NCI-H748 (cell line): ENCODE data around the gene ALG14.
"Not testable (repeated sequence)": the region's sequence is repeated elsewhere in the genome, so short reads cannot be mapped to it uniquely, and the experiment has no call there.

Source experiments
- DNase-seq: peaks from one replicate; lab custom pipeline; 2025; ENCODE audit not compliant: unreplicated experiment; lab: John Stamatoyannopoulos, UW

The ALG14 gene, protein sequence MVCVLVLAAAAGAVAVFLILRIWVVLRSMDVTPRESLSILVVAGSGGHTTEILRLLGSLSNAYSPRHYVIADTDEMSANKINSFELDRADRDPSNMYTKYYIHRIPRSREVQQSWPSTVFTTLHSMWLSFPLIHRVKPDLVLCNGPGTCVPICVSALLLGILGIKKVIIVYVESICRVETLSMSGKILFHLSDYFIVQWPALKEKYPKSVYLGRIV

DNA sequence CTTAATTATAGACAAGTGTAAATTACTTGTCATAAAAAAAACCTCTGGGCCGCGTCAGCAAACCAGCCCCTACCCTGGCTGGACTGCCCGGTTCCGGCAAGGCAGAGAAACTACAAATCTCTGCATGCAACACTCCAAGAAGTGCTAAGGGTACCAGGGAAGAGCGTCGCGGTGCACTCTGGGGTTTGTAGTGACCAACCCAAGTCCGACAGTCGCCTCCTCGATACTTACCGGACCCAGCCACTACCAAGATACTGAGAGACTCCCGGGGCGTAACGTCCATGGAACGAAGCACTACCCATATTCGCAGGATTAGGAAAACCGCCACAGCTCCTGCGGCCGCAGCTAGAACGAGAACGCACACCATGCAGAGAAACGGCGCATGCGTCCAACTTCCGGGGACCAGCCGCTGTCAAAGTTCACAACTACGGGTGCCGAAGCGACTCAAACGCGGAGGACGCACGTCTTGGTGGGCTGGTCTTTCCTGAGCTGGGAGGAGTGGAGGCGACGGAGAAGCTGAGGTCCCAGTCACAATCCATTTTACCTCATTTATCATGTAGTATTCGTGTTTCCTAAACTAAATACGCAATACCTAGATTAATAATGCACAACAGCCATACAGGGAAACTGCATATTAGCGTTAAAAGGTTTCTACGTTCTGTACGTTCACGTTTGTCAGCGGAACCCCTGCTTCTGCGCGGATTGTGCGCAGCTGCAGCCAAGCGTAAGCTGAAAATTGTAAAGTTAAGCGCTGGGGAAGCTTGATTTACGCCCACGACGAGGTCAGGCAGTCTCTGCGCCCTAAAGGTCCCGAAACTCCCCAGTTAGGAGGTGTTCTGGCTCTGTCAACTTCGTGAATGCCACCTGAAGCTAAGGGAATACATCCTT is at the start of gene ALG14:
ALG14 (minus strand) TSS at position 420 of the 888 bp plus-strand sequence; CDS start at position 367, 53 bp downstream.
- DNase-seq, result peak; percentile 90

DNA sequence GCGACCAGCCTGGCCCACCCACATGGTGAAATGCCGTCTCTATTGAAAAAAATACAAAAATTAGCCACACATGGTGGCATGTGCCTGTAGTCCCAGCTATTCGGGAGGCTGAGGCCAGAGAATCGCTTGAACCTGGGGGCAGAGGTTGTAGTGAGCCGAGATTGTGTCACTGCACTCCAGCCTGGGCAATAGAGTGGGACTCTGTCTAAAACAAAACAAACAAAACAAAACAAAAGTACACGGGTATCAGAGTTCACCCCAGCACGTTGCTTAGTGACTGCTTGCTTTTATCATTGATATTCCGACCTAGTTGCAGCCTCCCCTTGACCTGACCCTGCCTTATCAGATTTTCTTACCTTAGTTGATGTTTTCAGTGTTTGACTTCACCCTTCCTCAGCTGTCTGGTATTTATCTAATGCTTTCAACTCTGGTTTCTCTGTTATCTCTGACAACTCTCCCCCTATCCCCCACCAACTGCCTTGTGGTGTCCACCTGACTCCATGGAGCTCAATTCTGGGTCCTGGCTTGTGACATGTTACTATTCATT is 49.5 kb upstream of the ALG14 start:
- no peak for DNase-seq

DNA sequence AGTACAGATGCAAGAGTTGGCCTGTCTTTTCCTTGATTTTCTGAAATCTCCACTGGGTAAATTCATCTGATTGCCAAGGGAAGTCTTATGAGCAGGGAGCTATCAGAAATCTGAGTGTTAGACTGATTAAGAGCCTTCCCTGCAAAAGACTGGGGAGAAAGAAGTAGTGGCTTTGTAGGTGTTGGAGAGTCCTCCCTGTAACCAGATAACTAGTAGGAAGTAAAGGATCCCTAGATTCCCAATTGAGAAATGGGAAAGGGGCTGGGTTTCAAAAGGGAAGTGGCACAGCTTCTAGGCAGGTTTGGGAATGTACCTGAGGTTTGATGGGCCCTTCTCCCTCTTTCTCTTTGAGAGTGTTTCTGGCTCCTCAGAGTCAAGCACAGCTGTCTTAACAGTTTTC is 46.5 kb upstream of the ALG14 start:
- no peak for DNase-seq

DNA sequence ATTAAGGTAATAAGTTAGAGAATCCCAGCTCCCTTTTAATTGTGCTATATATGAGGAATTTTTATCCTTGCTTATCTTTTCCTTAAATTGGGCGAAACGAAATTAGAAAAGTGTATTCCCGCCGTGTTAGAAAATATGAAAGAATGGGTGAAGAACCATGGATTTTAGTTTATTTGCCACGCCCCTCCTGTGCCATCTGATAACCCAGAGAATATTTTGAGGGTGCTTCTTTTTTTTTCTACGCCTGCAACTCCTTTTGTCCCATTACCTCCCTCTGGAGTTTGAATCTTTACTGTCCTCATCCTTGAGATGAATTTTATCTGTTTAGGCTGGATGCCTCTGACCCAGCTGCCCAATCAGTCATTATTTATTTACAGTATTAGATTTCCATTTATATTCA is 46.0 kb upstream of the ALG14 start:
- DNase-seq, result no peak

DNA sequence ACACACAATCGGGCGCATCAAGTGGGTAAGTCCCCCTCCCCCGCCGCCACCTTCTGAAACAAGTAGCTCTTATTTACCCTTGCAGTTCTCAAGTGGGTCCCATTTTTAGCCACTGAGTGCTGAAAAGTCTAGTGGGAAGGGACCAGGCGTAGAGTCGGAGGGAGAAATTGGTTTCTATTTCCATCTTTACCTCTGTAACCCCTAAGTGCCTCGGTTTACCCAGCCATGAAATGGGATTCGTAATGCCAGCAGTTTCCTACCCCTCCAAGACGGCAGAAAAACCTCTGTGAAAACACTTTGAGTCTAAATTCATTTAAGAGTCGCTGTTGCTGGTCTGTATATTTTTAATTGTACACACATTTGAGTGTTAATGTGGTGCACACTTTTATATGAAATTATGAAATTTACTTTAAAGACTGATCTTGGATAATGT is 45.3 kb upstream of the ALG14 start:
- no peak for DNase-seq

DNA sequence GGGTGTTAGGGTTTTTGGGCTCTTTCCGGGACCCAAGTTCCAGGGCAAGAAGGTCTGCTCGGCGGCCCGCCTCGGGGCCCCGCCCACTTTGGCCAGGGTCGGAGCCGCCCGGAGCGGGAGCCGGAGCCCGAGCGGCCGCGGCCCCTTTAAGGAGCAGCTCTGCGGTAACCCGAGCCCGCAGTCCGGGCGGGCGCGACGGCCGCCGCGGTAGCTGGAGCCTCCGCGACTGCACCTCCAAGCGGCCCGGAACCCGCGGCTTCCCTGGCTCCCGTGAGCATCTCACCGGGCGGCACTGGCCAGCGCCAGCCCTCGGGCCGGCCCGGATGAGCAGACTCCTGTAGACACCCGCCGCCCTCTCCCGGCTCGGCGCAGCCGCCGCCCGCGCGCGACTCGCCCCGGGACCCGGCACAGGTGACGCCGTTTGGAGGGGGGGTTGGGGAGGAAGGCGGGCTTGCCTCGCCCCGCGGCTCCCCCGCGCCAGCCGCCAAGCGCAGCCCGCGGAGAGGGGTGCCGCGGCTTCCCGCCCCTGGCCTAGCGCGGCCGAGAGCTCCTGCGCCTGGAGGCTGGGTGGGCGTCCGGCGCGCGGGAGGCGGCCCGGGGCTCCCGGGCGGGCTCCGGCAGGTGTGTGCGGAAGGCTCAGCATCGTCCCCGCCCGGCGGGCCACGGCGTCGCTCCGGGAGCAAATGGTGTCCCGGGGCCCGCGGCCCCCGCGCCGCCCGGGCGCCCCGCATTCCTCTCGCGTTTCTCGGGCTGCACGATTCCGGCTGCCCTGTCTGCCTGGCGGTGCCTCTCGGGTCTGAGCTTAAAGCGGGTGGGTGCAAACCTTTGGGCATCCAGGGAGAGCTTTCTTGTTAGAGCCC is 44.7 kb upstream of the ALG14 start, which contains the start of gene TLCD4:
TLCD4 (plus strand) TSS at position 149 of the 860 bp plus-strand sequence. CDS start 26,547 bp downstream, outside the sequence.
- DNase-seq, result peak; percentile 64

DNA sequence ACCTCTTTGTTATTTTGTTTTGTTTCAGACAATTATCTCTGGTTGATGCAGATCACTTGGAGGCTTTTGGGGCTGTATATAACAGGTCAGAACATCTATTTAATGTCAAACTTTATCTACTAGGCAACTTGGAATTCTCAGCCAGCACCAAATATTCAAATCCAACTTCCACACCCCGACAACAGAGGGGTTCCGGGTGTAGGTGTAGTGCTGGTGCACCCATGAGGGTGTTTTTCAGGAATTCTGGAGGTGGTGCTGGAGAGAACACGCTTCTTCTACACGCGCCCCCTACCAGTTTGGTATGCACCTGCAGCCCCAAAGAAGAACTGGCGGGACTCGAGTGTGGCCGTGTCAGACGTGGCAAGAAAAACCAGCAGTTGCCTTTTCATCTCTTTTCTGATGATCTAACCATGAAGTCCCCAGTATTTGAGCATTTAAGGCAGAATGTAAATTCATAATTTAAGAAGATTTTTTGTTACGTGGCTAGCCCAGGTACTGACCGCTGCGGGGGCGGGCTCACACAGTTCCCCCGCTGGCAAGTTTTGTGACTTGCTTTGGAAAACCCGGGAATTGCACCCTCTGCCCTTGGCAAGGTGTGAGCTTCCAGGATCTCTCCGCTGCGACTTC is 43.9 kb upstream of the ALG14 start:
- DNase-seq, result peak; percentile 75

DNA sequence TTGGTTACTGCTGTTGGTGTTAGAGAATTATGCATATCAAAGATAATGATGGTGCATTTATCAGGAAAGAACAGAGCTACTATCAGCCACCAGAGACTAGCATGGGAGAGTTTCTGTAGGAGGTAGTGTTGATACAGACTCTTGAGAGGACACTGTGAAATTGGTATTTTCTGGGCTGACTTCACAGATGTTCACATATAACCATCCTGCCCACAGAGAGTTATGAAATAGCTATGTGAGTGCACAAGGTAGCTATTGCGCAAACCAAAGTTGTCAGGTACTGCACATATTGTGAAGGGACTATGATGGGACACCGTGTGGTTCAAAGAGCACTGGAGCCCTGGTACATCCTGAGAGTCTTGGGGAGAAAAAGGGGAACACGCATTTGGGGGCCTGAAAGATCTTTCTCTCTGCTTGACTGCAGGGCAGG is 43.0 kb upstream of the ALG14 start:
- DNase-seq, result no peak

DNA sequence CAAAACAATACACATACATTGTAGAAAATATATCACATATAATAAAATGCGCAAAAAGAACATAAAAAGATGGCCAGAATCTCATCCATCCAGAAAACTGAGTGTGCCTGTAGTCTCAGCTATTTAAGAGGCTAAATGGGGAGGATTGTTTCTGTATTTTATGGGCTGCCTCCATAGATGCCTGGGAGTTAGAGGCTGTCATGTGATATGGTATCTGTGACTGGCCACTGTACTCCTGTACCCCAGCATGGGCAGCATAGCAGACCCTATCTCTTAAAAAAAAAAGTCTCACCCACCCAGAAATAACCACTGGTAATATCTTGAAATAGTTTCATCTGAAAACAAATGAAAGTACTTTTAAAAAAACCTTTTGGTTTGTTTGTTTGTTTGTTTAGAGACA is 40.9 kb upstream of the ALG14 start:
- DNase-seq, result no peak

DNA sequence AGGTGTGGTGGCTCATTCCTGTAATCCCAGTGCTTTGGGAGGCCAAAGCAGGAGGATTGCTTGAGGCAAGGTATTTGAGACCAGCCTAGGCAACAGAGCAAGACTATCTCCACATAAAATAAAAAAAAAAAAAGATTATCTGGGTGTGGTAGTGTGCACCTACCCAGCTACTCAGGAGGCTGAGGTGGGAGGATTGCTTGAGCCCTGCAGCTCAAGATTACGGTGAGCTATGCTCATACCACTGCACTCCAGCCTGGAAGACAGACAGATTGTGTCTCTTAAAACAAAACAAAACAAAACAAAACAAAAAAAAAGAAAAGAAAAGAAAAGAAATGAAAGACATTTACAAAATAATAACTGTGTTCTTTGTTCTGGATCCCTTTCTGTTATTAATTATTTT is 38.3 kb upstream of the ALG14 start:
- no peak for DNase-seq

DNA sequence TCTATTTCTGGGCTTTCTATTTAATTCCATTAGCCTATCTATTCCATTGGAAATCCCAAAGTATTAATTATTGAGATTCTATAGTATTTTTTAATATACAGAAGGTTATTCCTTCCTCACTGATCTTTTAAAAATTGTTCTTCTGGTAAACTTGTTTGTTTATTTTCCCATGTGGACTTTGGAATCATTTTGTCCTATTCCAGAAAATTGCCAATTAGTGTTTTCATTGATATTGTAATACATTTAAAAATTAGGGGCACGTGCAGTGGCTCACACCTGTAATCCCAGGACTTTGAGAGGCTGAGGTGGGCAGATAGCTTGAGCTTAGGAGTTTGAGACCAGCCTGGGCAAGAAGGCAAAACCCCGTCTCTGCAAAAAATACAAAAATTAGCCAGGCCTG is 36.0 kb upstream of the ALG14 start:
- DNase-seq, result no peak

DNA sequence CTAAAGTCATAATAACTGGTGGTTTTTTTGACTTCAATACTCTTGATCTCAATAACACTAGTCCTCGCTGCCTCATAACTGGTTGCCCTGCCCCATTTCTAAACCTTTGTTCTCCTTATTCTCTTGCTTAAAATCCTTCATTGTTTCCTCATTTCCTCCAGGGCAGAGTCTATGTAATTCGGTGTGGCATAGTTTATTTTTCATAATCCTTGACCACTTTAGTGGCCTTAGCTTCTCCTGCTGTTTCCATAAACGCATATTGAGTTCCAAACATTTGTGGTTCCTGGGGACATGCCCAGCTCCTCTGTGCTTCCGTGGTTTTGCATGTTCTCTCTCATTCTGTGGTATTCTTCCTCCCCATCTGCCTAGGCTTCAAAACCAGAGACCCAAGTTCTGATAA is 25.4 kb upstream of the ALG14 start:
- no peak for DNase-seq

DNA sequence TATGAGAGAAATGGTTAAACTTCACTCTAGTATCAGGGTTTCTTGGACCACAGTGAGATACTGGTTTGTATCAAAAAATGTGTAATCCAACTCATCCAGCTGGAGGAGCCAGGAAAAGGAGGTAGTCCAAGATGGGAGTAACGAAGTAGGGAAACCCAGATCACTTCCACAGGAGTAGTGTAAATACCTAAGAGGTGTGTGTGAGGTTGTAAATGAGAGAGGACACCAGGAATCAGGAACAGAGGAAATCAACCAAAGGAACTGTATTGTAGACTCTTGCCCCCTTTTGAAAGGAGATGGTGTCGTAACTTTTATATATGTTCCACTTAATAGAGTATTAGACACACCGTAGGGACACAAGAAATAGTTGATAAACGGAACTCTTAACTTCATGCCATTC is 24.7 kb upstream of the ALG14 start:
- no peak for DNase-seq

DNA sequence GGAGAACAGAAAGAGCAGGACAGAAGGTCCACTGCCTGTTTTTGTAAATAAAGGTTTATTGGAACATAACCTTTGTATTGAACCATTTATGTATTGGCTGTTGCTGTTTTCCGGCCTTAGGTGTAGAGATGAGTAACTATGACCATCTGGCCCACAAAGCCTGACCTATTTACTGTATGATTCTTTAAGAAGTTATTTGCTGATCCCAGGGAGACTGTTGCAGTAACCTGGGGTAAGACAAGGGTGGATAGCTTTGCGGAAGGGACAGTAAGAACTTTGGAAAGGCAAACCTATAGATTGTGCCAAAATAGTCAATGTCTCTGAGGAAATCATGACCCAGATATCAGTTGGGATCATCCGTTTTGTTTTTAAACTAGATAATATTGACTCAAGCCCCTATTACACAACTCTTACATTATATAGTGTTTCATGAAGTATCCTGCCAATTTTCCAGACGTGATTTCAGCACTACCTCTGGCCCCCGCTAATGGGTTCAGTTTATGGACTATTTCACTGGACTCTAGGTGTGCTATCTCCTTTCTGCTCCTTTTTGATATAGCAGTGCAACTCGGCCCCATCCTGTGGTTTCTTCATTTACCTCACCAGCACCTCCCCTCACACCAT is 23.6 kb upstream of the ALG14 start:
- DNase-seq, result no peak

DNA sequence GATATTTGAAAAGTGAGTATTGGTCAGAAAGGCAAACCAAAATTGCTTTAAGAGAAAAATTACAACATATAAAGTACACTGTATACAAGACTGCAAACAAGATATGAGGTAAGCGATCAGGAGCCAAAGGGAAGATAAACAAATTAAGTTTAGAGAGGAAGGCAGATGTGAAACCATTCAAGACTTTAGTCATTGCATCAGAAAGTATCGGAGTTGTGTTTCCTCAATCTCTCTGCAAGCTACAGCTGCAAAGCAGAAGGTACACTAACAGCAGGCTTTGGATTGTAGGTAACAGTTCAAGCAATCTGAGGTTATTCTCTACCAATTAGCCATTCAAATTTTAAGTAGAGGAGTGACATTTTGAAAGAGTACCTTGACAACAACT is 23.1 kb upstream of the ALG14 start:
- no peak for DNase-seq

DNA sequence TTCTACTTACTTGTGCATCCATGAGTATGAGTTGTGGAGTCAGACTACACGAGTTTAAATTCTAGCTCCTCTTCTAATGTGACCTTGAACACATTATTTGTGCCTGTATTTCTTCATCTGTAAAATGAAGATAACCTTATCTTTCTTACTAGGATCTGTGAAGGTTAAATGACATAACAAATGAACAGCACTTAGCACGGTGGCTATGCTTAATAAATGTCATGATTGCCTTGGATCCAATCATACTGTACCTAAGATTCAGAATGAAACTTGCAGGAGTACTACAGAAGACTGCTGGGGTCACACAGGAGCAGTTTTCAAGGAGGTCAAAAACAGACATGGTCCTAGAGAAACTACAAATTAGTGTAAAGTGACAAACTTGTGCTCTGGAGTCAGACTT is 22.2 kb upstream of the ALG14 start:
- no peak for DNase-seq

DNA sequence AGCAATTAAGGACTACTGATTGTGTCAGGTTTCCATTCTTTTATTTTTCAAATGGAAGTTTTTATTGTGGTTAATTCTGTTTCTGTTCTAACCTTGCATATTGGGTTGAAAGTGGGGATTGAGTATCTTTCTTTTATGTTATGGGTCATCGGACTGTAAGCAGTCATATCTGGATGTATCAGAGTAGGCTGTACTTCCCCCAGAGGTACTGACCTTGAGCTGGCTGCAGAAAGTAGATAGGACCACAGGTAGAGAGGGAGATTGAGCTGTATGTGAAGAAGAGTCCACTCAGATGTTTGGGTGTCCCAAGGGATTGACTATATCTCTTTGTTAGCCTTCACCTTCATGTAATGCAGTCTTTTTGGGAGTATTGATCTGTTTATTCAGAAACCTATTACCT is 20.5 kb upstream of the ALG14 start:
- DNase-seq, result no peak

DNA sequence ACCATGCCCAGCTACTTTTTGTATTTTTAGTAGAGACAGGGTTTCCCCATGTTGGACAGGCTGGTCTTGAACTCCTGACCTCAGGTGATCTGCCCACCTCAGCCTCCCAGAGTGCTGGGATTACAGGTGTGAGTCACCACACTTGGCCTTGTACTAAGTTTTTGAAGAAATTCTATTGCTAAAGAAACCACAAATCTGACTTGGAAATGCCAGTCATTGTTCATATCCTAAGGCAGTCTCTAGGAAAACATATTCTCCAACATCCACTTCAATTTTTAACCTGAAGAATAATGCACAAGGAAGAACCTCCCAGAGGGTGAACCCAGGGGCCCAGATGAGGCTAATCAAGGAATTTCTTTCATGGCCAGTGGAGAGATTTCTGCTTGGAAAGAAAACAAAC is 20.1 kb upstream of the ALG14 start:
- not testable (repeated sequence) for DNase-seq

DNA sequence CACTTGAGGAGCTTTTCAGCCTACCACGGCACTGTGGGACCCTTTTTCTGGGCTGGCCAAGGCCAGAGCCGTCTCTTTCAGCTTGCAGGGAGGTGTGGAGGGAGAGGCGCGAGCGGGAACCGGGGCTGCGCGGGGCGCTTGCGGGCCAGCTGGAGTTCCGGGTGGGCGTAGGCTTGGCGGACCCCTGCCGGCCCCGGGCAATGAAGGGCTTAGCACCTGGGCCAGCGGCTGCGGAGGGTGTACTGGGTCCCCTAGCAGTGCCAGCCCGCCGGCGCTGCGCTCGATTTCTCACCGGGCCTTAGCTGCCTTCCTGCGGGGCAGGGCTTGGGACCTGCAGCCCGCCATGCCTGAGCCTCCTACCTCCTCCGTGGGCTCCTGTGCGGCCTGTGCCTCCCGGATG is 18.5 kb upstream of the ALG14 start:
- not testable (repeated sequence) for DNase-seq

DNA sequence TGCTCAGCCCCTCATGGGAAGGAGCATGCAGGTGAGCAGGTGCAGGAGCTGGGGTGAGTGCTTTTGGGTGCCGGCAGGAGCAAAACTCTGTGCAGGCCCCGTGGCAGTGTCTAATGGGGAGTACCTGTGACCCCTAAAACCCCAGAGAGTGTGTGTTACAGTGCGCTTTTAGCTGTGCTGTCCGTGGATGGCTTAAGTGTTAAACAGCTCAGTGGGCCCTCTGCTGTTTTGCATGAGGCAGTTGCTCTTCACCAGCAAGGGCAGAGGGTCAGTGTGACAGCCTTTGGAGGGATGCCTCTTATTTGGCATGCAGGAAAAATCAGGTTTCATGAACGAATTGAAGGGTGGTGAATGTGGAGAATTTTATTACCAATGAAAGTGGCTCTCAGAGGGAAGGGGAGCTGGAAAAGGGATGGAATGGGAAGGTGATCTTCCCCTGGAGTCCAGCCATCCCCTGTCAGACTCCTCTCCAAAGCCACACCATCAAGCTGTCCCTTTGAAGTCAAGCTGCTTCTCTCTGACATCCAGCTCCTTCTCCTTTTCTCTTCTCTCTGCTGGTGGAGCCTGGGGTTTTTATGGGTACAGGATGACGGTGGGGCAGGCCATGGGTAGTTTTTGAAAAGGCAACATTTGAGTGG is 17.0 kb upstream of the ALG14 start:
- no peak for DNase-seq
